ENCODE data around the gene INPP5J. TPM values are rescaled to one million over a fixed set of nuclear protein-coding genes. Genes with fewer than 3 reads are reported as not detected.

Gene INPP5J
- total and polyA plus RNA-seq, 2 donors (not counting 1 experiment from before 2014, with no cell fraction given), result 0.17 to 0.33 TPM

DNA sequence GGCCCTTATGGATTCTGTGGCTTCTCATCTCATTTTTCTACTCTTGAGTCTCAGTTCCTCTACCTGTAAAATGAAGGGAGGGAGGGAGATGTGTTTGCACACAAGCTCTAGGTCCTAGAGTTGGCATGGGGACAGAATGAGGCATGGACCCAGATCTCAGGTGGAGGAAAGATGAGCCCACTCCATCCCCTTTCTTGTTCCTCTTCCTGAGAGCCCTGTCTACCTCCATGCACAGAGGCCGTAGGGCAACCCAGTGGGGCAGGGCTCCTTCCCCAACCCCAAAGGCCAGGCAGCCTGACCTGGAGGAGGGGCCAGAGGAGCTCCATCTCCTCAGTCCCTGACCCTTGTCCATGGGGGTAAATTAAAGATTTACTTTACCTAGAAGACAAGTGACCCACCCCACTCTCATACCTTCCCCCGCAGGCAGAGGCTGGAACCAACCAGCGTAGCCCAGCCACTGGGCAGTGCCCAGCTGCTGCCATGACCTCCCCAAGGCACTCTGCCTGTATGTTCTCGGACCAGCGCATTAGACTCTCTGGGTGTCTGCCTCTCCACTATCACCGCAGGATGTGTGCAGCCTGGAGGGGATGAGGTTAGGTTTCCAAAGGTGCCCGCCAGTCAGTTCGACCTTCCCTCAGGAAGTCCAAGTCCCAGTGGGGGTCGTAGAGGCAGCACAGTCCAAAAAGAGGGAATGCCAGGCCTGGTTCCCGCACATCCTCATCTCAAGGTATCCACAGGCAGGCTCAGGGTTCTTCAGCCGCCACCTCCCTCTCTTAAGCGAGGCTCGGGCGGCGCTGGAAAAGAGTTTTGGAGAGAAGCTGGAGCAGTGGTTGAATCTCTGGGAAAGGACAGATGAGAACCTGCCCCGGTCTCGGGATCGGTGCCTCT lies 38.6 kb upstream of the INPP5J start:
- no peak overlapping the region for H2AFZ ChIP-seq (ENCODE audit: low read length)
- H3K4me1 ChIP-seq (ENCODE audit: control insufficient read depth, extremely low read depth, insufficient read depth, low read length), result peaks cover 21% of the 10 kb centered on the region
- peak overlapping the region; percentile 43 to 98 (median 62) for H3K4me3 ChIP-seq (replicated peaks in 1 of 4; ENCODE audit: control extremely low read depth in 1 of 4, insufficient read depth in 1 of 4, low read depth in 3 of 4, low read length in 4 of 4)
- no peaks in the 10 kb centered on the region for H3K9me3 ChIP-seq (ENCODE audit: control insufficient read depth, insufficient read depth, low read depth, low read length)
- no peak for DNase-seq (ENCODE audit: low read depth in 2 of 2)
- H4K20me1 ChIP-seq (ENCODE audit: control insufficient read depth, extremely low read depth, insufficient read depth, low read length), result no peaks in the 10 kb centered on the region
- TF ChIP-seq EZH2 (IDR thresholded peaks at IDR 0.05; ENCODE audit: low read length, missing control alignments), result no peak
- no peak for TF ChIP-seq CTCF (conservative IDR thresholded peaks at IDR 0.05 in 1 of 2, IDR thresholded peaks at IDR 0.05 in 1 of 2; ENCODE audit: low read depth in 1 of 2, low read length in 2 of 2)
- peak overlapping the region; percentile 78 for H3K4me2 ChIP-seq (ENCODE audit: extremely low read depth, insufficient read depth, low read length)
- peaks cover 72% of the 10 kb centered on the region for H3K79me2 ChIP-seq (ENCODE audit: control insufficient read depth, insufficient read depth, low read length)
- peak overlapping the region; percentile 57 for H3K9ac ChIP-seq (ENCODE audit: insufficient read depth, low read length)
- peaks cover 34% of the 10 kb centered on the region for H3K36me3 ChIP-seq (ENCODE audit: control insufficient read depth, insufficient read depth, low read length)
- no peaks in the 10 kb centered on the region for H3K27me3 ChIP-seq (ENCODE audit: control insufficient read depth, insufficient read depth, low read length)
- H3K27ac ChIP-seq (ENCODE audit: insufficient read depth, low read length), result peak overlapping the region; percentile 87

DNA sequence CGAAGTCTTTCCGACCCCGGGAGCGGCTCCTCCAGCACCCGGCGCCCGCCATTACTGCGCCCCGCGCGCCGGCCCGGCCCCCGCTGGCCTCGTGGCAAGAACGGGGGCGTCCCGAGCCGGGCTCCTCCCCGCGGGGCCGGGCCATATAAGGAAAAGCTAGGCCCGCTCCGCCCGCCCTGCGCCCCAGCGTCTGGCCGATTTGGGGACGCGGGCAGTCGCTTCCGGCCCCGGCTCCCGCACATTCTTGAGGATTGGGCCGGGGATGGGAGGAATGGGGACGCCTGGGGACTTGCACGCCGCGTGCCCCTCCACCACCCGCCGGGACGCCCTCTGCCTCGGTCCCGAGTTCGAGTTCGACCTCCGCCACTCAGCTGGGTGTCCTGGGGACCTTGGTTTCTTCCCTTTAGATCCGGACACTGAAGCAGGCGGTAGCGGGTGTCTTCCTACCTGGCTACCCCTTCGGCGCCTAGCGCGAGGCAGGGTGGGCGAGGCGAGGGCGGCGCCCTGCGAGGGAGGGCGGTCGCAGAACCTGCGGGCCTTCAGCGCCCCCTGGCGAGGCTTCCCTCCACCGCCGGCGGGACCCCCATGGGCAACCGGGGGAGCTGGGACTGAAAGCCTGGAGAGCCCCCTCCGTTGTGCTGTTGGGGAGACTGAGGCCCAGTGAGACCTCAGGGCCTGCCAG lies 37.8 kb upstream of the INPP5J start:
- H3K9me3 ChIP-seq (ENCODE audit: control insufficient read depth, insufficient read depth, low read depth, low read length), result no peaks in the 10 kb centered on the region
- no peaks in the 10 kb centered on the region for H4K20me1 ChIP-seq (ENCODE audit: control insufficient read depth, extremely low read depth, insufficient read depth, low read length)
- peak overlapping the region; percentile 87 for H3K27ac ChIP-seq (ENCODE audit: insufficient read depth, low read length)
- peak; percentile 62 to 68 for TF ChIP-seq CTCF (conservative IDR thresholded peaks at IDR 0.05 in 1 of 2, IDR thresholded peaks at IDR 0.05 in 1 of 2; ENCODE audit: low read depth in 1 of 2, low read length in 2 of 2)
- TF ChIP-seq EZH2 (IDR thresholded peaks at IDR 0.05; ENCODE audit: low read length, missing control alignments), result no peak
- peak overlapping the region; percentile 76 for H3K9ac ChIP-seq (ENCODE audit: insufficient read depth, low read length)
- H3K4me2 ChIP-seq (ENCODE audit: extremely low read depth, insufficient read depth, low read length), result peak overlapping the region; percentile 93
- peak; percentile 84 for DNase-seq (ENCODE audit: low read depth in 2 of 2)
- H2AFZ ChIP-seq (ENCODE audit: low read length), result no peak overlapping the region
- H3K4me3 ChIP-seq (replicated peaks in 1 of 4; ENCODE audit: control extremely low read depth in 1 of 4, insufficient read depth in 1 of 4, low read depth in 3 of 4, low read length in 4 of 4), result peak overlapping the region; percentile 43 to 98 (median 69)
- H3K79me2 ChIP-seq (ENCODE audit: control insufficient read depth, insufficient read depth, low read length), result peaks cover 78% of the 10 kb centered on the region
- peaks cover 21% of the 10 kb centered on the region for H3K4me1 ChIP-seq (ENCODE audit: control insufficient read depth, extremely low read depth, insufficient read depth, low read length)
- no peaks in the 10 kb centered on the region for H3K27me3 ChIP-seq (ENCODE audit: control insufficient read depth, insufficient read depth, low read length)
- peaks cover 41% of the 10 kb centered on the region for H3K36me3 ChIP-seq (ENCODE audit: control insufficient read depth, insufficient read depth, low read length)

GRCh38 chr22:31085493-31085824 lies 37.3 kb upstream of the INPP5J start:
- no peak for DNase-seq (ENCODE audit: low read depth in 2 of 2)
- no peaks in the 10 kb centered on the region for H3K9me3 ChIP-seq (ENCODE audit: control insufficient read depth, insufficient read depth, low read depth, low read length)
- H3K9ac ChIP-seq (ENCODE audit: insufficient read depth, low read length), result peak overlapping the region; percentile 76
- H3K27me3 ChIP-seq (ENCODE audit: control insufficient read depth, insufficient read depth, low read length), result no peaks in the 10 kb centered on the region
- H3K79me2 ChIP-seq (ENCODE audit: control insufficient read depth, insufficient read depth, low read length), result peaks cover 78% of the 10 kb centered on the region
- H4K20me1 ChIP-seq (ENCODE audit: control insufficient read depth, extremely low read depth, insufficient read depth, low read length), result no peaks in the 10 kb centered on the region
- TF ChIP-seq EZH2 (IDR thresholded peaks at IDR 0.05; ENCODE audit: low read length, missing control alignments) (no peak), CTCF (conservative IDR thresholded peaks at IDR 0.05 in 1 of 2, IDR thresholded peaks at IDR 0.05 in 1 of 2; ENCODE audit: low read depth in 1 of 2, low read length in 2 of 2) (no peak)
- peak overlapping the region; percentile 37 to 98 (median 42) for H3K4me3 ChIP-seq (replicated peaks in 1 of 4; ENCODE audit: control extremely low read depth in 1 of 4, insufficient read depth in 1 of 4, low read depth in 3 of 4, low read length in 4 of 4)
- H3K4me2 ChIP-seq (ENCODE audit: extremely low read depth, insufficient read depth, low read length), result peak overlapping the region; percentile 93
- peaks cover 21% of the 10 kb centered on the region for H3K4me1 ChIP-seq (ENCODE audit: control insufficient read depth, extremely low read depth, insufficient read depth, low read length)
- H3K27ac ChIP-seq (ENCODE audit: insufficient read depth, low read length), result peak overlapping the region; percentile 87
- peaks cover 44% of the 10 kb centered on the region for H3K36me3 ChIP-seq (ENCODE audit: control insufficient read depth, insufficient read depth, low read length)
- H2AFZ ChIP-seq (ENCODE audit: low read length), result no peak overlapping the region

All from fibroblast of lung (primary cell).